ENCODE results near the gene CPED1. TPM values are rescaled to one million over a fixed set of nuclear protein-coding genes. Genes with fewer than 3 reads are reported as not detected.

The CPED1 gene
- total and polyA plus RNA-seq, 7 donors, result 1.2 to 120 (median 79.6) TPM

DNA sequence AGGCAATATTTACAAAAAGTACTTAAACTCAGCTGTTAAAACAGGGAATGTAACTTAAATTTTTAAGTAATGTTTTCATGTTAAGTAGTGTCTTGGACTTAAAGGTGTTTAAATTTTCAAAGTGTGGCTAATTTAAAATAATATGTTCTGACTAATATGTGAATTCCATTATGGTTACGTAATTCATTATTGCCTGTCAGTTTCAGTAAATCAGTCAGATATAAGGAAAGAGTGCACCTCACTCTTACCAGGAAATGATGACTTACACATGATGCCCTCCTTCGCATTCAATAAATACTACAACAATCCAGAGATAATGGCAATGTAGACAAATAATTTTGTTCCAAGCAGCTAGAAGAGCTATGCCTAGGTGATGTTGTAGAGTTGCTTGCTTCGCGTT, 271.3 kb downstream of the CPED1 start:
- H3K27ac ChIP-seq, result no peak overlapping the region
- 79 to 92% methylated on average over 4 of the region's 4 CpGs for WGBS, 2 donors
- no peaks in the 10 kb centered on the region for H3K9me3 ChIP-seq
- H3K27me3 ChIP-seq, result no peaks in the 10 kb centered on the region
- peaks cover 0 to 3% (median 0%) of the 10 kb centered on the region in 4 donors for H3K4me1 ChIP-seq
- DNase-seq, result no peak
- H3K4me3 ChIP-seq, result no peak overlapping the region
- intact Hi-C loops (cut with DNase I), result no loop called here
- H3K36me3 ChIP-seq, result peaks cover 0 to 5% (median 0%) of the 10 kb centered on the region in 4 donors
- TF ChIP-seq POLR2AphosphoS5 (IDR thresholded peaks at IDR 0.05) (no peak), POLR2A (IDR thresholded peaks at IDR 0.05) (no peak), EP300 (IDR thresholded peaks at IDR 0.05) (no peak)
- TF ChIP-seq, protein P1, sequence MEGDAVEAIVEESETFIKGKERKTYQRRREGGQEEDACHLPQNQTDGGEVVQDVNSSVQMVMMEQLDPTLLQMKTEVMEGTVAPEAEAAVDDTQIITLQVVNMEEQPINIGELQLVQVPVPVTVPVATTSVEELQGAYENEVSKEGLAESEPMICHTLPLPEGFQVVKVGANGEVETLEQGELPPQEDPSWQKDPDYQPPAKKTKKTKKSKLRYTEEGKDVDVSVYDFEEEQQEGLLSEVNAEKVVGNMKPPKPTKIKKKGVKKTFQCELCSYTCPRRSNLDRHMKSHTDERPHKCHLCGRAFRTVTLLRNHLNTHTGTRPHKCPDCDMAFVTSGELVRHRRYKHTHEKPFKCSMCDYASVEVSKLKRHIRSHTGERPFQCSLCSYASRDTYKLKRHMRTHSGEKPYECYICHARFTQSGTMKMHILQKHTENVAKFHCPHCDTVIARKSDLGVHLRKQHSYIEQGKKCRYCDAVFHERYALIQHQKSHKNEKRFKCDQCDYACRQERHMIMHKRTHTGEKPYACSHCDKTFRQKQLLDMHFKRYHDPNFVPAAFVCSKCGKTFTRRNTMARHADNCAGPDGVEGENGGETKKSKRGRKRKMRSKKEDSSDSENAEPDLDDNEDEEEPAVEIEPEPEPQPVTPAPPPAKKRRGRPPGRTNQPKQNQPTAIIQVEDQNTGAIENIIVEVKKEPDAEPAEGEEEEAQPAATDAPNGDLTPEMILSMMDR (IDR thresholded peaks at IDR 0.05), result no peak

DNA sequence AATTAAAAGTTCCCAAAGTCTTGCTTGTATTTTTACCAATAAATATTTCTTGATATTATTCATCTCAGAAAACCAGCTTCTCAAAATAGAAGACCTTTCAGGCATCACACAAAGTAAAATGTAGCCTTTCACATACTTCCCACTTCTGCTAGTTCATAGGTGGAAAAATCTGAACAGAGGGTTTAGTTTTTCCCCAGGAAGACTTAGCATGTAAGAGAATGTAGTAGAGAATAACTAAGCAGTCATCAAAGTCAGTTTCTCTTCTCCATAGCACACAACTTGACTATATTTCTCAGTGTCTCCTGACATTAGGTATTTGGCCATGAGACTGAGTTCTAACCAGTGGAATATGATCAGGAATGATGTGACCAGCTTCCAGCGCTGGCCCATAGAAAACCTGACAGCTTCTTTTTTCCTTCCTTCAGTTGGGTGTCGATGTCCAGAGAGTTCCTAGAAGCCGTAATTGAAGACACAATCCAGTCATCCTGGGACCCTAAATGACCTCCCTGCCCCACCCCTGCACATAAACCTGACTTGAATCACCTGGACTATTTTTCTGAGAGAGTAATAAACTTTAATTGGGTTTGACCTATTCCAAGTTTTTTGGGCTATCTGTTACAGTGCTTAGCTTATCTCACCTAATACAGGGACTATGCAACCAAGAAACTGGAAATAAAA, 272.8 kb downstream of the CPED1 start:
- Histone ChIP-seq H3K36me3 (peaks cover 0 to 14% (median 0%) of the 10 kb centered on the region in 4 donors), H3K4me1 (peaks cover 0 to 3% (median 0%) of the 10 kb centered on the region in 4 donors), H3K27ac (no peak overlapping the region), H3K27me3 (no peaks in the 10 kb centered on the region), H3K4me3 (no peak overlapping the region), H3K9me3 (no peaks in the 10 kb centered on the region)
- DNase-seq, result no peak
- WGBS, 2 donors, result 20 to 59% methylated on average over 3 of the region's 3 CpGs
- intact Hi-C loops (cut with DNase I), result no loop called here
- TF ChIP-seq, protein P1 (IDR thresholded peaks at IDR 0.05), result no peak
- TF ChIP-seq POLR2AphosphoS5 (IDR thresholded peaks at IDR 0.05) (no peak), POLR2A (IDR thresholded peaks at IDR 0.05) (no peak), EP300 (IDR thresholded peaks at IDR 0.05) (no peak)

DNA sequence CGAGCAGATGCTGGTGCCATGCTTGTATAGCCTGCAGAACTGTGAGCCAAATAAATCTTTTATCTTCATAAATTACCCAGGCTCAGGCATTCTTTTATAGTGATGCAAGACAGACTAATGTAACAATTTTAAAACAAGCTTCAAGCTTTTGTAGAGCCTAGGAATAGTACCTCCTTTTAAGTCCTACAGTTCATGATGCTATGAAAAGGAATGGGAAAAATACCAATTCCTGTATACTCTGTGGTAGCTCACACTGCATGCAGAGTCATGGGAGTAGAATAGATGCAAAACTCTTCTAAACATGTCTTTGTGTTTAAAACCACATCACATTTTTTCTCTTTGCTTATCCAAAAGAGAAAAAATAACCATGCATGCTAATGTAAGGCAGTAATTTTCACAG, 273.7 kb downstream of the CPED1 start:
- TF ChIP-seq EP300 (IDR thresholded peaks at IDR 0.05), result no peak
- no peak for TF ChIP-seq POLR2AphosphoS5 (IDR thresholded peaks at IDR 0.05)
- no peak for TF ChIP-seq POLR2A (IDR thresholded peaks at IDR 0.05)
- TF ChIP-seq, protein P1 (IDR thresholded peaks at IDR 0.05), result no peak
- Histone ChIP-seq H3K9me3 (no peaks in the 10 kb centered on the region), H3K4me3 (no peak overlapping the region), H3K4me1 (peaks cover 0 to 3% (median 0%) of the 10 kb centered on the region in 4 donors), H3K36me3 (peaks cover 0 to 22% (median 0%) of the 10 kb centered on the region in 4 donors), H3K27me3 (no peaks in the 10 kb centered on the region), H3K27ac (no peak overlapping the region)
- no peak for DNase-seq
- intact Hi-C loops (cut with DNase I), result no loop called here
- 66 to 87% methylated on average over 1 of the region's 1 CpG for WGBS, 2 donors

DNA sequence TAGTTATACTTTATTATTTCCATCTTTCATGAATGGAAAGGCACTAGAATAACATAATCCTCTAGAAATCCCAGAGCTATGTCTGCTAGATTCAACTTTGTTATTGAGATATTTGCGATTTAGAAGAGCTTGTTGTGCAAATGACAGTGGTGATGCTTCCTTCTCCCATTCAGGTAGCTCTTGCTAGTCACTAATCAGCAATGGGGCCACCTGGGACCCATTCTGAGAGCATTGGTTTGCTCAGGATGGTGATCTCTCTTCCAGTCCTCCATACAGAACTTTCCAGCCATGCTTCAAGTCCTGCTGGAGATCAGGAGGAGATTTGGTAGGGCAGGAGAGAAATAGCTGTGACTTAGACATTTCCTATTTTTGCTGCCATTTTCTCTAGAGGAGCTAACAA, 274.5 kb downstream of the CPED1 start:
- Histone ChIP-seq H3K36me3 (peaks cover 0 to 30% (median under 1%) of the 10 kb centered on the region in 4 donors), H3K9me3 (no peaks in the 10 kb centered on the region), H3K4me1 (peaks cover 0 to 3% (median 0%) of the 10 kb centered on the region in 4 donors), H3K27me3 (no peaks in the 10 kb centered on the region), H3K27ac (no peak overlapping the region), H3K4me3 (no peak overlapping the region)
- intact Hi-C loops (cut with DNase I), result no loop called here
- TF ChIP-seq POLR2AphosphoS5 (IDR thresholded peaks at IDR 0.05), result no peak
- no peak for TF ChIP-seq EP300 (IDR thresholded peaks at IDR 0.05)
- TF ChIP-seq, protein P1 (IDR thresholded peaks at IDR 0.05), result no peak
- no peak for TF ChIP-seq POLR2A (IDR thresholded peaks at IDR 0.05)
- WGBS, 2 donors, result 97 to 100% methylated on average over 1 of the region's 1 CpG
- DNase-seq, result no peak
